K562 (cell line): ENCODE results near the gene ELOVL4. TPM values are rescaled to one million over a fixed set of nuclear protein-coding genes. Genes with fewer than 3 reads are reported as not detected.

Source experiments
- ATF1 ChIP-seq, 2 experiments: fragments of 450-650 bp in 1 of 2; IDR thresholded peaks; 2 replicates each; pipeline ENCODE4 v1.6.1; 2016; ENCODE audit warnings: missing compliant biosample characterization in 1 of 2, missing genetic modification characterization in 1 of 2
- CBFA2T3 ChIP-seq: fragments of 450-650 bp; IDR thresholded peaks from 2 replicates; pipeline ENCODE4 v1.6.1; 2017
- ESRRA ChIP-seq: fragments of 450-650 bp; IDR thresholded peaks from 2 replicates; pipeline ENCODE4 v1.6.1; 2014; ENCODE audit warnings: low read depth, mild to moderate bottlenecking, moderate library complexity, borderline replicate concordance
- FOXK2 ChIP-seq, 2 experiments: fragments of 450-650 bp; IDR thresholded peaks in 1 of 2; conservative IDR thresholded peaks in 1 of 2; 2 replicates each; pipeline ENCODE4 v1.6.1; 2016; ENCODE audit warnings: low read depth in 2 of 2, mild to moderate bottlenecking in 1 of 2
- IFI16 ChIP-seq: fragments of 250-450 bp; sonication (Bioruptor Pico); IDR thresholded peaks from 2 replicates; pipeline ENCODE4 v2.1.2; 2022; ENCODE audit warnings: mild to moderate bottlenecking, inconsistent platforms
- RAD21 ChIP-seq, 2 experiments: fragments of 250-450 bp in 1 of 2; fragments of 450-650 bp in 1 of 2; sonication (Bioruptor Pico) in 1 of 2; formaldehyde crosslinking in 1 of 2; IDR thresholded peaks in 1 of 2; conservative IDR thresholded peaks in 1 of 2; 2 replicates each; pipeline versions ENCODE4 v1.4.0 to v1.8.0; 2020 to 2022; ENCODE audit warnings: mild to moderate bottlenecking in 2 of 2, moderate library complexity in 1 of 2
- RAD51 ChIP-seq: fragments of 450-650 bp; IDR thresholded peaks from 2 replicates; pipeline ENCODE4 v1.7.1; 2016; ENCODE audit warnings: low read depth, mild to moderate bottlenecking, borderline replicate concordance
- STAT5B ChIP-seq: fragments of 250-450 bp; sonication (Bioruptor Pico); IDR thresholded peaks from 2 replicates; pipeline ENCODE4 v1.8.0; 2021; ENCODE audit warnings: mild to moderate bottlenecking, inconsistent platforms
- polyA plus RNA-seq, 8 experiments: library from polyadenylated mRNA; depleted of rRNA in 4 of 8; stranded (reverse) in 5 of 8; unstranded in 3 of 8; fragments of >200 nt; fragmentation: Nextera tagmentation in 2 of 8; fragmentation: Illumina TruSeq in 1 of 8; extraction: Ambion mirVana in 2 of 8; extraction: Trizol in 1 of 8; gene quantifications; 2 replicates each; pipeline versions ENCODE4 v1.2.1 to v1.2.3, GENCODE V29; 2011 to 2014; ENCODE audit warnings: inconsistent platforms in 1 of 8, missing spikeins in 1 of 8
- total RNA-seq, 7 experiments: library from RNA; depleted of rRNA in 6 of 7; stranded (reverse); fragments of >200 nt in 6 of 7; fragmentation: Illumina TruSeq in 2 of 7; extraction: Trizol in 2 of 7; gene quantifications; 2 replicates each; pipeline versions ENCODE4 v1.2.1 to v1.2.3, GENCODE V29; 2011 to 2021; ENCODE audit warnings: low replicate concordance in 1 of 7
- TF ChIP-seq, protein P1 (sequence below): fragments of 200-400 bp; formaldehyde crosslinking; IDR thresholded peaks from 2 replicates; pipeline ENCODE4 v1.6.1; 2017; ENCODE audit warnings: mild to moderate bottlenecking, low read depth, low read length, moderate library complexity
- TF ChIP-seq, protein P2 (sequence below), 2 experiments: fragments of 450-650 bp; formaldehyde crosslinking in 1 of 2; IDR thresholded peaks; 2 replicates each; pipeline versions ENCODE4 v1.4.0 to v1.6.1; 2014 to 2020; ENCODE audit warnings: mild to moderate bottlenecking in 2 of 2, borderline replicate concordance in 1 of 2, low read depth in 1 of 2

The ELOVL4 gene
- total and polyA plus RNA-seq, 9 of the 15 experiments (the other 6 are each of a cell fraction or from before 2014, with no cell fraction given): not detected

DNA sequence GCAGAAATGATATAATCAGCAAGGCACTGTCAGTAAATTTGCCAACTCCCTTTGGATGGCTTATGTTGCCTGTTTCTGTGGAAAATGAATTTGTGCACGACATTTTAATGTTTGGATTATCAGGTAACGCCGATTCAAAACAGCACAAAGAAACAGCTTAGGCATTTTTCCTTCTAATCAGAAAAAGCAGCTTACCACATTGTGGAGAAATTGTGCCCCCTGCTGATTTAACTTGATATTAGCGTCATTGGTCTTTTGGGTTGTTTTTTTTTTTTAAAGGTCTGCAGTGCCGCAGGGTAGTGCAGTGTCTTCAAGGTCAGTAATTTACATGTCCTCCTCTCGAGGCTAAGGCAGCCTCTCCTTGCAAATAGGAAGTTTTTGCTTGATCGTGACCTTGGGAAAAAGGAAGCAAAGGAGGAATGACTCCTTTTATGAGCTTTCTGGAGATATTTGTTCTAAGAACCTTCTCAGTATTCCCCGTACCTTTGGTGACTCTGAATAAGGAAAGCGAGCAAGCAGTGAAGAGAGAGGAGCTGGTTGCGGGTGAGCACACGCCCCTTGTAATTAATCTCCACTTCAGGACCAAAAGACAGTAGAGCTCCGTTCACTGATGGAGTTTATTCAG is 79.1 kb downstream of the ELOVL4 start (continued):
- TF ChIP-seq, protein P1, sequence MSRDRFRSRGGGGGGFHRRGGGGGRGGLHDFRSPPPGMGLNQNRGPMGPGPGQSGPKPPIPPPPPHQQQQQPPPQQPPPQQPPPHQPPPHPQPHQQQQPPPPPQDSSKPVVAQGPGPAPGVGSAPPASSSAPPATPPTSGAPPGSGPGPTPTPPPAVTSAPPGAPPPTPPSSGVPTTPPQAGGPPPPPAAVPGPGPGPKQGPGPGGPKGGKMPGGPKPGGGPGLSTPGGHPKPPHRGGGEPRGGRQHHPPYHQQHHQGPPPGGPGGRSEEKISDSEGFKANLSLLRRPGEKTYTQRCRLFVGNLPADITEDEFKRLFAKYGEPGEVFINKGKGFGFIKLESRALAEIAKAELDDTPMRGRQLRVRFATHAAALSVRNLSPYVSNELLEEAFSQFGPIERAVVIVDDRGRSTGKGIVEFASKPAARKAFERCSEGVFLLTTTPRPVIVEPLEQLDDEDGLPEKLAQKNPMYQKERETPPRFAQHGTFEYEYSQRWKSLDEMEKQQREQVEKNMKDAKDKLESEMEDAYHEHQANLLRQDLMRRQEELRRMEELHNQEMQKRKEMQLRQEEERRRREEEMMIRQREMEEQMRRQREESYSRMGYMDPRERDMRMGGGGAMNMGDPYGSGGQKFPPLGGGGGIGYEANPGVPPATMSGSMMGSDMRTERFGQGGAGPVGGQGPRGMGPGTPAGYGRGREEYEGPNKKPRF: no peak
- peak; percentile 53 to 64 for TF ChIP-seq RAD21 (CRISPR knock-in tag; conservative IDR thresholded peaks at IDR 0.05 in 1 of 2, IDR thresholded peaks at IDR 0.05 in 1 of 2)
- TF ChIP-seq CBFA2T3: 0 out of 2 replicates have a peak, but pooled peaks have one; percentile 8
- TF ChIP-seq, protein P2, sequence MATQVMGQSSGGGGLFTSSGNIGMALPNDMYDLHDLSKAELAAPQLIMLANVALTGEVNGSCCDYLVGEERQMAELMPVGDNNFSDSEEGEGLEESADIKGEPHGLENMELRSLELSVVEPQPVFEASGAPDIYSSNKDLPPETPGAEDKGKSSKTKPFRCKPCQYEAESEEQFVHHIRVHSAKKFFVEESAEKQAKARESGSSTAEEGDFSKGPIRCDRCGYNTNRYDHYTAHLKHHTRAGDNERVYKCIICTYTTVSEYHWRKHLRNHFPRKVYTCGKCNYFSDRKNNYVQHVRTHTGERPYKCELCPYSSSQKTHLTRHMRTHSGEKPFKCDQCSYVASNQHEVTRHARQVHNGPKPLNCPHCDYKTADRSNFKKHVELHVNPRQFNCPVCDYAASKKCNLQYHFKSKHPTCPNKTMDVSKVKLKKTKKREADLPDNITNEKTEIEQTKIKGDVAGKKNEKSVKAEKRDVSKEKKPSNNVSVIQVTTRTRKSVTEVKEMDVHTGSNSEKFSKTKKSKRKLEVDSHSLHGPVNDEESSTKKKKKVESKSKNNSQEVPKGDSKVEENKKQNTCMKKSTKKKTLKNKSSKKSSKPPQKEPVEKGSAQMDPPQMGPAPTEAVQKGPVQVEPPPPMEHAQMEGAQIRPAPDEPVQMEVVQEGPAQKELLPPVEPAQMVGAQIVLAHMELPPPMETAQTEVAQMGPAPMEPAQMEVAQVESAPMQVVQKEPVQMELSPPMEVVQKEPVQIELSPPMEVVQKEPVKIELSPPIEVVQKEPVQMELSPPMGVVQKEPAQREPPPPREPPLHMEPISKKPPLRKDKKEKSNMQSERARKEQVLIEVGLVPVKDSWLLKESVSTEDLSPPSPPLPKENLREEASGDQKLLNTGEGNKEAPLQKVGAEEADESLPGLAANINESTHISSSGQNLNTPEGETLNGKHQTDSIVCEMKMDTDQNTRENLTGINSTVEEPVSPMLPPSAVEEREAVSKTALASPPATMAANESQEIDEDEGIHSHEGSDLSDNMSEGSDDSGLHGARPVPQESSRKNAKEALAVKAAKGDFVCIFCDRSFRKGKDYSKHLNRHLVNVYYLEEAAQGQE (IDR thresholded peaks at IDR 0.05; ENCODE audit: borderline replicate concordance): peak; percentile 17; the same call in 1 of the 2 replicates
- TF ChIP-seq, protein P2 (CRISPR knock-in tag; IDR thresholded peaks at IDR 0.05; ENCODE audit: low read depth): no peak
- TF ChIP-seq RAD51: no peak
- TF ChIP-seq ESRRA: peak; percentile 21; the same call in 1 of the 2 replicates
- TF ChIP-seq STAT5B (CRISPR knock-in tag): no peak
- no peak for TF ChIP-seq ATF1 (CRISPR knock-in tag; IDR thresholded peaks at IDR 0.05)
- peak; percentile 32; the same call in 1 of the 2 replicates for TF ChIP-seq ATF1 (tag; IDR thresholded peaks at IDR 0.05)
- no peak for TF ChIP-seq IFI16 (CRISPR knock-in tag)
- peak in 1 of 2 experiments; percentile 42; a peak in 1 of 4 replicates for TF ChIP-seq FOXK2 (conservative IDR thresholded peaks at IDR 0.05 in 1 of 2, IDR thresholded peaks at IDR 0.05 in 1 of 2; ENCODE audit: low read depth in 2 of 2)
